DOHH2 (cell line): ENCODE data around the gene RAB26.

Experiments
- H3F3A ChIP-seq: fragments of 200-600 bp; sonication (generic), shearing (Covaris generic); 2 replicates; pipeline ENCODE4 v1.6.0; 2016; ENCODE audit warnings: antibody characterized with exemption, mild to moderate bottlenecking; ENCODE audit not compliant: control insufficient read depth, insufficient read depth
- H3K27ac ChIP-seq: fragments of 200-600 bp; sonication (generic); 2 replicates; pipeline ENCODE4 v1.5.1; 2014; ENCODE audit warnings: low read depth, mild to moderate bottlenecking, low read length, moderate library complexity
- H3K27me3 ChIP-seq: fragments of 200-600 bp; sonication (generic); 2 replicates; pipeline ENCODE4 v1.6.1; 2014; ENCODE audit warnings: mild to moderate bottlenecking, low read length, mixed read lengths; ENCODE audit not compliant: control insufficient read depth
- H3K36me3 ChIP-seq: fragments of 200-600 bp; sonication (generic); 2 replicates; pipeline ENCODE4 v1.6.1; 2014; ENCODE audit warnings: mild to moderate bottlenecking, low read length, moderate library complexity, mixed read lengths; ENCODE audit not compliant: control insufficient read depth
- H3K4me1 ChIP-seq: fragments of 200-600 bp; sonication (generic); 2 replicates; pipeline ENCODE4 v1.6.1; 2014; ENCODE audit warnings: mild to moderate bottlenecking, low read length, mixed read lengths; ENCODE audit not compliant: control insufficient read depth
- H3K4me2 ChIP-seq: fragments of 200-600 bp; sonication (generic); 2 replicates; pipeline ENCODE4 v1.6.0; 2014; ENCODE audit warnings: mild to moderate bottlenecking, low read length, moderate library complexity
- H3K4me3 ChIP-seq: fragments of 200-600 bp; sonication (generic); 2 replicates; pipeline ENCODE4 v1.5.1; 2014; ENCODE audit warnings: mild to moderate bottlenecking, low read length, mixed read lengths
- H3K79me2 ChIP-seq: fragments of 200-600 bp; sonication (generic); 2 replicates; pipeline ENCODE4 v1.6.1; 2014; ENCODE audit warnings: mild to moderate bottlenecking, low read length, mixed read lengths; ENCODE audit not compliant: control insufficient read depth
- H3K9me2 ChIP-seq: fragments of 200-600 bp; sonication (generic); replicated peaks from 2 replicates; pipeline ENCODE4 v1.6.1; 2014; ENCODE audit warnings: mild to moderate bottlenecking, low read length, mixed read lengths; ENCODE audit not compliant: control insufficient read depth
- H3K9me3 ChIP-seq: fragments of 200-600 bp; sonication (generic); 2 replicates; pipeline ENCODE4 v1.6.1; 2014; ENCODE audit warnings: antibody characterized with exemption, low read length, mixed read lengths; ENCODE audit not compliant: control insufficient read depth, insufficient read depth
- H4K20me1 ChIP-seq: fragments of 200-600 bp; sonication (generic); 2 replicates; pipeline ENCODE4 v1.6.0; 2014; ENCODE audit warnings: low read depth, mild to moderate bottlenecking, antibody characterized with exemption, low read length, moderate library complexity; ENCODE audit not compliant: control insufficient read depth, insufficient read depth
- EZH2phosphoT487 ChIP-seq: fragments of 200-600 bp; sonication (generic); IDR thresholded peaks from 2 replicates; pipeline ENCODE4 v1.6.1; 2017; ENCODE audit warnings: borderline replicate concordance, mild to moderate bottlenecking, antibody characterized with exemption, low read length, moderate library complexity, mixed read lengths
- TF ChIP-seq, protein P1 (sequence below): fragments of 200-600 bp; sonication (generic); IDR thresholded peaks from one replicate; pipeline ENCODE4 v1.5.1; 2014; ENCODE audit warnings: antibody characterized with exemption, mild to moderate bottlenecking, low read depth, low read length; ENCODE audit not compliant: poor library complexity, severe bottlenecking

RAB26 gene

DNA sequence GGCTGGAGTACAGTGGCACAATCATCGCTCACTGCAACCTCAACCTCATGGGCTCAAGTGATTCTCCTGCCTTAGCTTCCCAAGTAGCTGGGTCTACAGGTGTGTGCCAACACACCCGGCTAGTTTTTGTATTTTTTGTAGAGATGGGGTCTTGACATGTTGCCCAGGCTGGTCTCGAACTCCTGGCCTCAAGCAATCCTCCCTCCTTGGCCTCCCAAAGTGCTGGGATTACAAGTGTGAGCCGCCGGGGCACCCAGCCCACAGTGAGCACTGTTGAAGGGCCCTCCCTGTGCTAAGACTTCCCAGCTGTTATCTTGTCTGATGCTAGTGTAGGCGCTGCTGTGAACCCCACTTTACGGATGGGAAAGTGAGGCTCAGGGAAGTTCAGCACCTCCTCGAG lies 40.0 kb downstream of the RAB26 start:
- Histone ChIP-seq H3K9me2 (no peaks in the 10 kb centered on the region), H3K4me1 (peaks cover 2% of the 10 kb centered on the region; the same call in 1 of the 2 replicates), H3K9me3 (no peaks in the 10 kb centered on the region), H3K36me3 (no peaks in the 10 kb centered on the region), H3K4me2 (no peak overlapping the region), H3F3A (no peaks in the 10 kb centered on the region), H3K27me3 (peaks cover 2% of the 10 kb centered on the region), H3K4me3 (no peak overlapping the region), H4K20me1 (no peaks in the 10 kb centered on the region), H3K79me2 (no peaks in the 10 kb centered on the region), H3K27ac (no peak overlapping the region)
- TF ChIP-seq, protein P1, sequence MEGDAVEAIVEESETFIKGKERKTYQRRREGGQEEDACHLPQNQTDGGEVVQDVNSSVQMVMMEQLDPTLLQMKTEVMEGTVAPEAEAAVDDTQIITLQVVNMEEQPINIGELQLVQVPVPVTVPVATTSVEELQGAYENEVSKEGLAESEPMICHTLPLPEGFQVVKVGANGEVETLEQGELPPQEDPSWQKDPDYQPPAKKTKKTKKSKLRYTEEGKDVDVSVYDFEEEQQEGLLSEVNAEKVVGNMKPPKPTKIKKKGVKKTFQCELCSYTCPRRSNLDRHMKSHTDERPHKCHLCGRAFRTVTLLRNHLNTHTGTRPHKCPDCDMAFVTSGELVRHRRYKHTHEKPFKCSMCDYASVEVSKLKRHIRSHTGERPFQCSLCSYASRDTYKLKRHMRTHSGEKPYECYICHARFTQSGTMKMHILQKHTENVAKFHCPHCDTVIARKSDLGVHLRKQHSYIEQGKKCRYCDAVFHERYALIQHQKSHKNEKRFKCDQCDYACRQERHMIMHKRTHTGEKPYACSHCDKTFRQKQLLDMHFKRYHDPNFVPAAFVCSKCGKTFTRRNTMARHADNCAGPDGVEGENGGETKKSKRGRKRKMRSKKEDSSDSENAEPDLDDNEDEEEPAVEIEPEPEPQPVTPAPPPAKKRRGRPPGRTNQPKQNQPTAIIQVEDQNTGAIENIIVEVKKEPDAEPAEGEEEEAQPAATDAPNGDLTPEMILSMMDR, result no peak
- TF ChIP-seq EZH2phosphoT487, result no peak

DNA sequence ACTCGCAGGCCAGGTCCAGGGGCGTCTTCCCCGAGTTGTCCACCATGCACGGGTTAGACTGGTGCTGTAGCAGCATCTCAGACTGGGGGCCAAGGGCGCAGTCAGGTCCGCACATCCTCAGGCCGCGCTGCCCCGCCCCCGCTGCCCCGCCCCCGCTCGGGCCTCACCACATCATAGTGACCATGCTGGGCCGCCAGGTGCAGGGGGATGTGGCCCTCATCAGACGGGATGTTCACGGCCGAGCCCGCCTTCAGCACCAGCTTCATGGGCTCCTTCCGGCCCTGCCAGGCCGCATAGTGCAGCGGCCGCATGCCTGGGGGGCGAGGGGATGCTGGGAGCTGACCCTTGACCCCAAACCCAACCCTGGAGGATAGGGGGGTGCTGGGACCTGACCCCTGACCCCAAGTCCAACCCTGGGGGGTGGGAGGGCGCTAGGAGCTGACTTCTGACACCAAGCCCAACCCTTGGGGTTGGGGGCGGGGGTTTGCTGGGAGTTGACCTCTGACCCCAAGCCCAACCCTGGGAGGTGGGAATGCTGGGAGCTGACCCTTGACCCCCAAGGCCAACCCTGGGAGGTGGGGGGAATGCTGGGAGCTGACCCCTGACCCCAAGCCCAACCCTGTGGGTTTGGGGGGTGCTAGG lies 40.9 kb downstream of the RAB26 start:
- H3K9me3 ChIP-seq, result no peaks in the 10 kb centered on the region
- no peaks in the 10 kb centered on the region for H3K36me3 ChIP-seq
- no peaks in the 10 kb centered on the region for H3K79me2 ChIP-seq
- H3K4me2 ChIP-seq, result no peak overlapping the region
- TF ChIP-seq EZH2phosphoT487, result no peak
- TF ChIP-seq, protein P1, result no peak
- H3K4me3 ChIP-seq, result no peak overlapping the region
- H3K27ac ChIP-seq, result no peak overlapping the region
- H3F3A ChIP-seq, result no peaks in the 10 kb centered on the region
- peaks cover 12% of the 10 kb centered on the region for H3K27me3 ChIP-seq
- no peaks in the 10 kb centered on the region; the same call in 1 of the 2 replicates for H3K4me1 ChIP-seq
- no peaks in the 10 kb centered on the region for H4K20me1 ChIP-seq
- no peaks in the 10 kb centered on the region for H3K9me2 ChIP-seq

DNA sequence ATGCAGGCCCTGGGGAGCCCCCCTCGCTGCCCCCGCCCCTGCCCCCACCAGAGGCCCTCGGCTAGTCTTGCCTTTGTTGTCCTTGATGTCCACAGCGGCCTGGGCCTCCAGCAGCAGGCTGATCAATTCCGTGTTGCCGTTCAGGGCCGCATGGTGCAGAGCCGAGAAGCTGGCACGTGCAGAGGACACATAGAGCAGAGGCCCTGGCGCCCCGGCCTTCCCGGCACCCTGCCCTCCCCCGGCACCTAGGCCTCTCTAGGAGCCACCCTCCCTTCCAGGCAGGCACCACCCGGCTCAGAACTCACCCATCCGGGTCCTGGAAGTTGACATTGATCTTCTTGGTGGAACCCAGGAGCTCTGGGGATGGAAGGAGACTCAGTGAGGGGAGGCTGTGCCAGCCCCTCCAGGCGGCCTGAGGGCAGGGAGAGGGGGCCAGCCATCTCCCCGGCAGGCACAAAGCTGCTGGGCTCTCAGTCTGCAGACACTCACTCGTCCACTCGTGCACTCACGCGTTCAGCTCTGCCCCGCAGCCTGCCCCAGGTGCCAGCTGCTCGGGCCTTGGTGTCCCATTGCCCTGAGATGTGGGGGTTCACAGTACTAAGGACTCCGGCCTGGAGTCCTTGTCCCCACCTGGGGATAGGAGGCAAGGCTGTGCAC lies 41.7 kb downstream of the RAB26 start:
- TF ChIP-seq, protein P1, result no peak
- no peak for TF ChIP-seq EZH2phosphoT487
- peaks cover 2% of the 10 kb centered on the region for H3K4me1 ChIP-seq
- no peaks in the 10 kb centered on the region for H3K36me3 ChIP-seq
- peaks cover 2% of the 10 kb centered on the region; the same call in 1 of the 2 replicates for H4K20me1 ChIP-seq
- H3K27me3 ChIP-seq, result peaks cover 19% of the 10 kb centered on the region
- no peak overlapping the region for H3K27ac ChIP-seq
- H3K4me2 ChIP-seq, result no peak overlapping the region
- H3K4me3 ChIP-seq, result no peak overlapping the region
- H3F3A ChIP-seq, result no peaks in the 10 kb centered on the region
- H3K9me3 ChIP-seq, result no peaks in the 10 kb centered on the region
- no peaks in the 10 kb centered on the region for H3K79me2 ChIP-seq
- H3K9me2 ChIP-seq, result no peaks in the 10 kb centered on the region
